ENCODE data around the gene WBP2NL.

The WBP2NL gene

GRCh38 chr22:42072606-42073330, 74.2 kb downstream of the WBP2NL start:
- TF ChIP-seq REST (IDR thresholded peaks at IDR 0.05; ENCODE audit: insufficient read depth in 1 of 2, low read depth in 2 of 2, low read length in 2 of 2) (no peak), SIN3A (IDR thresholded peaks at IDR 0.05; ENCODE audit: borderline replicate concordance, insufficient read depth, low read length) (no peak), FOXP2 (optimal IDR thresholded peaks at IDR 0.05; ENCODE audit: borderline replicate concordance, extremely low read depth, extremely low read length, insufficient read depth) (no peak), TAF1 (IDR thresholded peaks at IDR 0.05; ENCODE audit: borderline replicate concordance, insufficient read depth, low read length) (no peak), POLR2AphosphoS5 (IDR thresholded peaks at IDR 0.05; ENCODE audit: low read depth, low read length) (no peak)

- TF ChIP-seq FOXP2 (optimal IDR thresholded peaks at IDR 0.05; ENCODE audit: borderline replicate concordance, extremely low read depth, extremely low read length, insufficient read depth) (no peak), REST (IDR thresholded peaks at IDR 0.05; ENCODE audit: insufficient read depth in 1 of 2, low read depth in 2 of 2, low read length in 2 of 2) (no peak), POLR2AphosphoS5 (IDR thresholded peaks at IDR 0.05; ENCODE audit: low read depth, low read length) (no peak), TAF1 (IDR thresholded peaks at IDR 0.05; ENCODE audit: borderline replicate concordance, insufficient read depth, low read length) (no peak), SIN3A (IDR thresholded peaks at IDR 0.05; ENCODE audit: borderline replicate concordance, insufficient read depth, low read length) (no peak)
Observed at GRCh38 chr22:42073621-42074041, 75.0 kb downstream of the WBP2NL start.

GRCh38 chr22:42074132-42074811, 75.7 kb downstream of the WBP2NL start, which contains the start of gene PHETA2:
Gene PHETA2, plus strand, starts transcription at chr22:42074248. Its CDS starts 3,046 bp downstream, at chr22:42077294.
- no peak for TF ChIP-seq SIN3A (IDR thresholded peaks at IDR 0.05; ENCODE audit: borderline replicate concordance, insufficient read depth, low read length)
- no peak for TF ChIP-seq POLR2AphosphoS5 (IDR thresholded peaks at IDR 0.05; ENCODE audit: low read depth, low read length)
- no peak for TF ChIP-seq FOXP2 (optimal IDR thresholded peaks at IDR 0.05; ENCODE audit: borderline replicate concordance, extremely low read depth, extremely low read length, insufficient read depth)
- TF ChIP-seq TAF1 (IDR thresholded peaks at IDR 0.05; ENCODE audit: borderline replicate concordance, insufficient read depth, low read length) = no peak
- no peak for TF ChIP-seq REST (IDR thresholded peaks at IDR 0.05; ENCODE audit: insufficient read depth in 1 of 2, low read depth in 2 of 2, low read length in 2 of 2)

- TF ChIP-seq REST (IDR thresholded peaks at IDR 0.05; ENCODE audit: insufficient read depth in 1 of 2, low read depth in 2 of 2, low read length in 2 of 2) = no peak
- no peak for TF ChIP-seq TAF1 (IDR thresholded peaks at IDR 0.05; ENCODE audit: borderline replicate concordance, insufficient read depth, low read length)
- TF ChIP-seq POLR2AphosphoS5 (IDR thresholded peaks at IDR 0.05; ENCODE audit: low read depth, low read length) = no peak
- TF ChIP-seq SIN3A (IDR thresholded peaks at IDR 0.05; ENCODE audit: borderline replicate concordance, insufficient read depth, low read length) = no peak
- TF ChIP-seq FOXP2 (optimal IDR thresholded peaks at IDR 0.05; ENCODE audit: borderline replicate concordance, extremely low read depth, extremely low read length, insufficient read depth) = no peak
Observed at GRCh38 chr22:42074846-42075676, 76.5 kb downstream of the WBP2NL start.

Data from PFSK-1 (cell line).